KOPT-K1 (cell line): Measurements from ENCODE around the gene TMC8.
"Not testable (repeated sequence)": the region's sequence is repeated elsewhere in the genome, so short reads cannot be mapped to it uniquely, and the experiment has no call there.

Experiments
- H3K27ac ChIP-seq: fragments of 200-600 bp; sonication (generic); 2 replicates; pipeline ENCODE4 v1.5.1; 2016; ENCODE audit warnings: antibody characterized with exemption, mild to moderate bottlenecking, low read depth, low read length; ENCODE audit not compliant: poor library complexity, severe bottlenecking
- H3K36me3 ChIP-seq: fragments of 200-600 bp; sonication (generic); 2 replicates; pipeline ENCODE4 v1.5.1; 2017; ENCODE audit warnings: antibody characterized with exemption, mild to moderate bottlenecking, low read length, moderate library complexity; ENCODE audit not compliant: insufficient read depth
- H3K9me3 ChIP-seq: fragments of 200-600 bp; sonication (generic); 2 replicates; pipeline ENCODE4 v1.5.1; 2017; ENCODE audit warnings: antibody characterized with exemption, low read length, mild to moderate bottlenecking; ENCODE audit not compliant: insufficient read depth, poor library complexity, severe bottlenecking

The TMC8 gene

GRCh38 chr17:78114831-78115723 is 15.5 kb upstream of the TMC8 start:
- Histone ChIP-seq H3K9me3 (no peaks in the 10 kb centered on the region), H3K36me3 (peaks cover 43% of the 10 kb centered on the region; the same call in 1 of the 2 replicates), H3K27ac (no peak overlapping the region)

- peaks cover 42% of the 10 kb centered on the region; the same call in 1 of the 2 replicates for H3K36me3 ChIP-seq
- not testable (repeated sequence) for H3K9me3 ChIP-seq, H3K27ac ChIP-seq
Measured at GRCh38 chr17:78115803-78116202, 14.8 kb upstream of the TMC8 start.

- Histone ChIP-seq H3K36me3 (peaks cover 39% of the 10 kb centered on the region; the same call in 1 of the 2 replicates), H3K27ac (no peak overlapping the region)
Measured at GRCh38 chr17:78116411-78116810, 14.2 kb upstream of the TMC8 start.

GRCh38 chr17:78117027-78117981 is 13.3 kb upstream of the TMC8 start:
- Histone ChIP-seq H3K27ac (no peak overlapping the region), H3K9me3 (no peaks in the 10 kb centered on the region), H3K36me3 (peaks cover 39% of the 10 kb centered on the region; the same call in 1 of the 2 replicates)

More at GRCh38 chr17:78116411-78116810, 14.2 kb upstream of the TMC8 start:
- H3K9me3 ChIP-seq, result no peaks in the 10 kb centered on the region

- no peaks in the 10 kb centered on the region for H3K9me3 ChIP-seq
- H3K27ac ChIP-seq, result no peak overlapping the region
- H3K36me3 ChIP-seq, result peaks cover 47% of the 10 kb centered on the region
Measured at GRCh38 chr17:78118801-78119241, 11.8 kb upstream of the TMC8 start.

GRCh38 chr17:78120537-78120936 is 10.0 kb upstream of the TMC8 start:
- no peak overlapping the region for H3K27ac ChIP-seq
- no peaks in the 10 kb centered on the region for H3K9me3 ChIP-seq
- peaks cover 51% of the 10 kb centered on the region for H3K36me3 ChIP-seq

- H3K36me3 ChIP-seq, result peaks cover 56% of the 10 kb centered on the region
- no peaks in the 10 kb centered on the region for H3K9me3 ChIP-seq
- H3K27ac ChIP-seq, result peak overlapping the region; percentile 56
Measured at GRCh38 chr17:78120971-78121800, 9.4 kb upstream of the TMC8 start.

- Histone ChIP-seq H3K27ac (peak overlapping the region; percentile 56), H3K9me3 (no peaks in the 10 kb centered on the region), H3K36me3 (peaks cover 54% of the 10 kb centered on the region)
Measured at GRCh38 chr17:78121801-78122215, 8.8 kb upstream of the TMC8 start.

GRCh38 chr17:78122216-78122930 is 8.2 kb upstream of the TMC8 start:
- peak overlapping the region; percentile 56 for H3K27ac ChIP-seq
- H3K9me3 ChIP-seq, result no peaks in the 10 kb centered on the region
- peaks cover 49% of the 10 kb centered on the region for H3K36me3 ChIP-seq

GRCh38 chr17:78122931-78123249 is 7.7 kb upstream of the TMC8 start:
- no peaks in the 10 kb centered on the region for H3K9me3 ChIP-seq
- H3K36me3 ChIP-seq, result peaks cover 49% of the 10 kb centered on the region
- H3K27ac ChIP-seq, result no peak overlapping the region

- no peaks in the 10 kb centered on the region for H3K9me3 ChIP-seq
- no peak overlapping the region for H3K27ac ChIP-seq
- peaks cover 49% of the 10 kb centered on the region for H3K36me3 ChIP-seq
Measured at GRCh38 chr17:78123258-78123929, 7.2 kb upstream of the TMC8 start.

GRCh38 chr17:78124081-78124835 is 6.3 kb upstream of the TMC8 start:
- no peak overlapping the region for H3K27ac ChIP-seq
- peaks cover 44% of the 10 kb centered on the region for H3K36me3 ChIP-seq
- H3K9me3 ChIP-seq, result no peaks in the 10 kb centered on the region

GRCh38 chr17:78124836-78125137 is 5.8 kb upstream of the TMC8 start:
- no peaks in the 10 kb centered on the region for H3K9me3 ChIP-seq
- H3K27ac ChIP-seq, result no peak overlapping the region
- peaks cover 44% of the 10 kb centered on the region for H3K36me3 ChIP-seq
